Ishikawa (cell line): ENCODE measurements around the gene TRIM42.

Experiments used
- CEBPB ChIP-seq: IDR thresholded peaks from 2 replicates; pipeline ENCODE4 v1.6.1; 2012
- CREB1 ChIP-seq: IDR thresholded peaks from 2 replicates; pipeline ENCODE4 v1.6.1; 2012; ENCODE audit warnings: low read depth
- EGR1 ChIP-seq: IDR thresholded peaks from 2 replicates; pipeline ENCODE4 v1.6.1; 2012
- EP300 ChIP-seq: IDR thresholded peaks from 2 replicates; pipeline ENCODE4 v1.6.1; 2012; ENCODE audit warnings: borderline replicate concordance
- FOXM1 ChIP-seq: IDR thresholded peaks from 2 replicates; pipeline ENCODE4 v1.6.1; 2012; ENCODE audit warnings: low read depth, borderline replicate concordance
- MAX ChIP-seq: IDR thresholded peaks from 2 replicates; pipeline ENCODE4 v1.6.1; 2012
- NFIC ChIP-seq: IDR thresholded peaks from 2 replicates; pipeline ENCODE4 v1.6.1; 2012
- RAD21 ChIP-seq: IDR thresholded peaks from 2 replicates; pipeline ENCODE4 v1.6.1; 2012; ENCODE audit warnings: low read depth
- REST ChIP-seq: IDR thresholded peaks from 2 replicates; pipeline ENCODE4 v1.6.1; 2012; ENCODE audit warnings: low read depth, mild to moderate bottlenecking
- TAF1 ChIP-seq: IDR thresholded peaks from 2 replicates; pipeline ENCODE4 v1.6.1; 2012; ENCODE audit warnings: low read depth, mild to moderate bottlenecking
- TCF12 ChIP-seq: IDR thresholded peaks from 2 replicates; pipeline ENCODE4 v1.6.1; 2012; ENCODE audit warnings: low read depth
- TEAD4 ChIP-seq: IDR thresholded peaks from 2 replicates; pipeline ENCODE4 v1.6.1; 2012
- YY1 ChIP-seq: IDR thresholded peaks from 2 replicates; pipeline ENCODE4 v1.6.1; 2012; ENCODE audit warnings: low read depth
- ZBTB7A ChIP-seq: IDR thresholded peaks from 2 replicates; pipeline ENCODE4 v1.6.1; 2012; ENCODE audit warnings: low read depth
- TF ChIP-seq, protein P1 (sequence below): IDR thresholded peaks from 2 replicates; pipeline ENCODE4 v1.6.1; 2012

The TRIM42 gene

DNA sequence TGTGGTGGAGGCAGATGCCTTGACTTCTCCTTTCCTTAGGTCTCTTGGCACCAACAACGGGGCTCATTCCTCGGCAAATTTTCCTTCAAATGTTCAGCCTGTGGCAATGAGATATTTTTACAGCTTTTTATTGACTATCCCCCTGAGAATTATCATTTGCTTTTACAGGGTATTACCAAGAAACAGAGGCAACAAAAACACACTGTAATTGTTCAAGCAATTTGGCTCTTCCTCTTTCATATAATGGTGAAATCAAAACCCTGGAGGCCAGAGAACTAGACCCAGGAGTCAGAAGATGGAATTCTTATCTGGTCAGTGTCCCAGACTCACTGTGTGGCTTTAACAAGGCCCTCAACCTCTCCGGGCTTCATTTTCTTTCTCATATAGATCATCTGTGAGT, 40.1 kb downstream of the TRIM42 start:
- TF ChIP-seq CREB1 = no peak
- TF ChIP-seq, protein P1, sequence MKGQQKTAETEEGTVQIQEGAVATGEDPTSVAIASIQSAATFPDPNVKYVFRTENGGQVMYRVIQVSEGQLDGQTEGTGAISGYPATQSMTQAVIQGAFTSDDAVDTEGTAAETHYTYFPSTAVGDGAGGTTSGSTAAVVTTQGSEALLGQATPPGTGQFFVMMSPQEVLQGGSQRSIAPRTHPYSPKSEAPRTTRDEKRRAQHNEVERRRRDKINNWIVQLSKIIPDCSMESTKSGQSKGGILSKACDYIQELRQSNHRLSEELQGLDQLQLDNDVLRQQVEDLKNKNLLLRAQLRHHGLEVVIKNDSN = no peak
- no peak for TF ChIP-seq YY1
- TF ChIP-seq REST = no peak
- no peak for TF ChIP-seq NFIC
- no peak for TF ChIP-seq TCF12
- no peak for TF ChIP-seq EGR1
- no peak for TF ChIP-seq CEBPB
- TF ChIP-seq MAX = no peak
- no peak for TF ChIP-seq FOXM1
- TF ChIP-seq RAD21 = no peak
- no peak for TF ChIP-seq TAF1
- TF ChIP-seq ZBTB7A = no peak
- no peak for TF ChIP-seq TEAD4
- no peak for TF ChIP-seq EP300

- TF ChIP-seq CEBPB = no peak
- TF ChIP-seq ZBTB7A = no peak
- no peak for TF ChIP-seq FOXM1
- TF ChIP-seq, protein P1 = no peak
- TF ChIP-seq CREB1 = no peak
- no peak for TF ChIP-seq RAD21
- no peak for TF ChIP-seq REST
- no peak for TF ChIP-seq TEAD4
- TF ChIP-seq TAF1 = no peak
- no peak for TF ChIP-seq YY1
- TF ChIP-seq NFIC = no peak
- TF ChIP-seq MAX = no peak
- TF ChIP-seq EGR1 = no peak
- no peak for TF ChIP-seq TCF12
- TF ChIP-seq EP300 = no peak
Observed at GRCh38 chr3:140719841-140720614, 42.2 kb downstream of the TRIM42 start.

DNA sequence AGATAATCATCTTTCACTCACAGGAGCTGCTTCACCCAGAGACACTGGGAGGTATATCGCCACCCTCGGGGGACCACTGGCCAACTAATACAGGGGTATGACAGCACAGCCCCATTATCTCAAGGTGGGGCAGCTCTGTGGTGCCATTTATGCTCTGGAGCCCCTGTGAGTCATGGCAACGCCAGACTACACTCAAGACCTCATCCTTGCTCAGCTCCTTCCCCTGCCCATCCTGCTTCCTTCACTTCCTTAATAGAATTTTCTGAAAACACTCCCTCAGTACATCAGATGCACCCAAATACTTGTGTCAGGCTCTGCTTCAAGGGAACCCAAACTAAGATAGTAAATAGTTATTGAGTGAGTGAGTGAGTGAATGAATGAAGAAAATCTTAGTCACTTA, 45.7 kb downstream of the TRIM42 start:
- TF ChIP-seq TAF1 = no peak

- TF ChIP-seq FOXM1 (no peak), REST (no peak), RAD21 (no peak), MAX (no peak), CREB1 (no peak)
Observed at GRCh38 chr3:140724856-140725812, 47.3 kb downstream of the TRIM42 start.
